Mesothelial cell of epicardium (in vitro differentiated cells): ENCODE results near the gene NUP85. TPM values are rescaled to one million over a fixed set of nuclear protein-coding genes. Genes with fewer than 3 reads are reported as not detected.
A peak's percentile ranks its signal among the peaks of the same experiment; 100 is the strongest.
"Not testable (repeated sequence)": the region's sequence is repeated elsewhere in the genome, so short reads cannot be mapped to it uniquely, and the experiment has no call there.

Source experiments
- DNase-seq, 2 experiments: peaks; one replicate each; pipeline ENCODE4 v3.0.0; 2021; ENCODE audit warnings: low spot score in 2 of 2; ENCODE audit not compliant: unreplicated experiment in 2 of 2
- H3K27ac Mint-ChIP-seq: 2 replicates; pipeline ENCODE4 v1.8.0; 2021; ENCODE audit warnings: mixed read lengths
- H3K27me3 Mint-ChIP-seq: 2 replicates; pipeline ENCODE4 v1.8.0; 2021; ENCODE audit warnings: low read depth, mixed read lengths
- H3K36me3 Mint-ChIP-seq: 2 replicates; pipeline ENCODE4 v1.8.0; 2021; ENCODE audit warnings: mixed read lengths
- H3K4me1 Mint-ChIP-seq: 2 replicates; pipeline ENCODE4 v1.8.0; 2021; ENCODE audit warnings: mixed read lengths
- H3K4me3 Mint-ChIP-seq: 2 replicates; pipeline ENCODE4 v1.8.0; 2021; ENCODE audit warnings: mild to moderate bottlenecking, moderate library complexity, mixed read lengths
- H3K9me3 Mint-ChIP-seq: 2 replicates; pipeline ENCODE4 v1.8.0; 2021; ENCODE audit warnings: mixed read lengths
- total RNA-seq: library from RNA; stranded (reverse); gene quantifications from 3 replicates; pipeline ENCODE4 v1.2.1, GENCODE V29; 2021
- TF ChIP-seq, protein P1 (sequence below): fragments of 200-600 bp; sonication (generic); IDR thresholded peaks from one replicate; pipeline ENCODE4 v1.5.0; 2021; ENCODE audit warnings: antibody characterized with exemption; ENCODE audit not compliant: unreplicated experiment

The NUP85 gene, protein sequence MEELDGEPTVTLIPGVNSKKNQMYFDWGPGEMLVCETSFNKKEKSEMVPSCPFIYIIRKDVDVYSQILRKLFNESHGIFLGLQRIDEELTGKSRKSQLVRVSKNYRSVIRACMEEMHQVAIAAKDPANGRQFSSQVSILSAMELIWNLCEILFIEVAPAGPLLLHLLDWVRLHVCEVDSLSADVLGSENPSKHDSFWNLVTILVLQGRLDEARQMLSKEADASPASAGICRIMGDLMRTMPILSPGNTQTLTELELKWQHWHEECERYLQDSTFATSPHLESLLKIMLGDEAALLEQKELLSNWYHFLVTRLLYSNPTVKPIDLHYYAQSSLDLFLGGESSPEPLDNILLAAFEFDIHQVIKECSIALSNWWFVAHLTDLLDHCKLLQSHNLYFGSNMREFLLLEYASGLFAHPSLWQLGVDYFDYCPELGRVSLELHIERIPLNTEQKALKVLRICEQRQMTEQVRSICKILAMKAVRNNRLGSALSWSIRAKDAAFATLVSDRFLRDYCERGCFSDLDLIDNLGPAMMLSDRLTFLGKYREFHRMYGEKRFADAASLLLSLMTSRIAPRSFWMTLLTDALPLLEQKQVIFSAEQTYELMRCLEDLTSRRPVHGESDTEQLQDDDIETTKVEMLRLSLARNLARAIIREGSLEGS
- total RNA-seq = 69.6 to 79.7 TPM (median 71.9 TPM) in 3 replicates

DNA sequence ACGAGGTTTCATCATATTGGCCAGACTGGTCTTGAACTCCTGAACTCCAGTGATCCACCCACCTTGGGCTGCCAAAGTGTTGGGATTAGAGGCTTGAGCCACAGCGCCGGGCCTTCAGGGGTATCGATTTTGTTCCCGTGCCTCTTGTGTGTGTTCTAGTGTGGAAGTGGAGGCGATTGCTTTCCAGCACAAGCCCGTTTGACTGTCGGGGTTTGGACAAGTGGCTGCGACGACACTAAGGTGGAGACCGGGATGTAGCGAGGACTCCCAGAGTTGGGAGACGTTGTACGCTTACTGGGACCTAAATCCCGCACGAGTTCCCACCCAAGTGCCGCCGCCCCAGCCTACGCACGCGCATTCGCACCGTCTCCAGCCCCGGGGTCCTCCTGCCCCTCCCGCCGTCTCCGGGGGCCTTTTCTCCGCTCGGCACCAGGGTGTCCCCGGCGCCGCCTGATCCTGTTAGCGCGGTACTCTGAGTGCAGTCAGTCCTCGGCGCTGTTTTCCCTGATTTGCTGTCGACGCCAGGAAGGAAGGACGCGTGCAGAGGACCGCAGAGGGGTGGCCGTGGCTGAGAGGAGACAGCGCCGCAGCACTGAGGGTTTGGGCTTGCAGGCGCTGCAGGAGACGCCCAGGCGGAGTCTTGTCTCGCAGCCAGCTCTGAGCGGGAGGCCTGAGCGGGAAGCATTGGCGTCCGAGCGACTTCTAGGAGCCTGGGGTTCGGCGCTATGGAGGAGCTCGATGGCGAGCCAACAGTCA is at the start of gene NUP85:
TSS of gene NUP85 (plus strand) at position 643 of the 756 bp plus-strand sequence. CDS start at position 726, 83 bp downstream.
- Mint-ChIP-seq H3K4me3 (peak within 1 kb of the TSS; percentile 96), H3K9me3 (no peaks in the 10 kb centered on the region), H3K27ac (peak within 1 kb of the TSS; percentile 100), H3K4me1 (peaks cover 12% of the 10 kb centered on the region), H3K27me3 (no peaks in the 10 kb centered on the region), H3K36me3 (peaks cover 6% of the 10 kb centered on the region)
- TF ChIP-seq, protein P1, sequence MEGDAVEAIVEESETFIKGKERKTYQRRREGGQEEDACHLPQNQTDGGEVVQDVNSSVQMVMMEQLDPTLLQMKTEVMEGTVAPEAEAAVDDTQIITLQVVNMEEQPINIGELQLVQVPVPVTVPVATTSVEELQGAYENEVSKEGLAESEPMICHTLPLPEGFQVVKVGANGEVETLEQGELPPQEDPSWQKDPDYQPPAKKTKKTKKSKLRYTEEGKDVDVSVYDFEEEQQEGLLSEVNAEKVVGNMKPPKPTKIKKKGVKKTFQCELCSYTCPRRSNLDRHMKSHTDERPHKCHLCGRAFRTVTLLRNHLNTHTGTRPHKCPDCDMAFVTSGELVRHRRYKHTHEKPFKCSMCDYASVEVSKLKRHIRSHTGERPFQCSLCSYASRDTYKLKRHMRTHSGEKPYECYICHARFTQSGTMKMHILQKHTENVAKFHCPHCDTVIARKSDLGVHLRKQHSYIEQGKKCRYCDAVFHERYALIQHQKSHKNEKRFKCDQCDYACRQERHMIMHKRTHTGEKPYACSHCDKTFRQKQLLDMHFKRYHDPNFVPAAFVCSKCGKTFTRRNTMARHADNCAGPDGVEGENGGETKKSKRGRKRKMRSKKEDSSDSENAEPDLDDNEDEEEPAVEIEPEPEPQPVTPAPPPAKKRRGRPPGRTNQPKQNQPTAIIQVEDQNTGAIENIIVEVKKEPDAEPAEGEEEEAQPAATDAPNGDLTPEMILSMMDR = no peak
- peak; percentile 85 to 97 for DNase-seq

DNA sequence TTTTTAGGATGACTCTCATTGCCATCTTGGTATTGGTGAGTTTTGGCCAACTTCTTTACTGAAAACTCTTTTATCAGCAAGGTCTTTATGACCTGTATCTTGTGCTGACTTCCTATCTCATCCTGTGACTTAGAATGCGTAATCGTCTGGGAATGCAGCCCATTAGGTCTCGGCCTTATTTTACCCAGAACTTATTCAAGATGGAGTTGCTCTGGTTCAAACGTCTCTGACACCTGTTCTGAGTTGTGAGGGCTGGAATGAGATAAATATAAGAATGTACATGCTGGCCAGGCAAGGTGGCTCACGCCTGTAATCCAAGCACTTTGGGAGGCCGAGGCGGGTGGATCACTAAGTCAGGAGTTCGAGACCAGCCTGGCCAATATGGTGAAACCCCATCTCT is 47.0 kb upstream of the NUP85 start:
- not testable (repeated sequence) for H3K27ac Mint-ChIP-seq, H3K9me3 Mint-ChIP-seq, H3K27me3 Mint-ChIP-seq, DNase-seq, H3K4me3 Mint-ChIP-seq, H3K4me1 Mint-ChIP-seq, H3K36me3 Mint-ChIP-seq

DNA sequence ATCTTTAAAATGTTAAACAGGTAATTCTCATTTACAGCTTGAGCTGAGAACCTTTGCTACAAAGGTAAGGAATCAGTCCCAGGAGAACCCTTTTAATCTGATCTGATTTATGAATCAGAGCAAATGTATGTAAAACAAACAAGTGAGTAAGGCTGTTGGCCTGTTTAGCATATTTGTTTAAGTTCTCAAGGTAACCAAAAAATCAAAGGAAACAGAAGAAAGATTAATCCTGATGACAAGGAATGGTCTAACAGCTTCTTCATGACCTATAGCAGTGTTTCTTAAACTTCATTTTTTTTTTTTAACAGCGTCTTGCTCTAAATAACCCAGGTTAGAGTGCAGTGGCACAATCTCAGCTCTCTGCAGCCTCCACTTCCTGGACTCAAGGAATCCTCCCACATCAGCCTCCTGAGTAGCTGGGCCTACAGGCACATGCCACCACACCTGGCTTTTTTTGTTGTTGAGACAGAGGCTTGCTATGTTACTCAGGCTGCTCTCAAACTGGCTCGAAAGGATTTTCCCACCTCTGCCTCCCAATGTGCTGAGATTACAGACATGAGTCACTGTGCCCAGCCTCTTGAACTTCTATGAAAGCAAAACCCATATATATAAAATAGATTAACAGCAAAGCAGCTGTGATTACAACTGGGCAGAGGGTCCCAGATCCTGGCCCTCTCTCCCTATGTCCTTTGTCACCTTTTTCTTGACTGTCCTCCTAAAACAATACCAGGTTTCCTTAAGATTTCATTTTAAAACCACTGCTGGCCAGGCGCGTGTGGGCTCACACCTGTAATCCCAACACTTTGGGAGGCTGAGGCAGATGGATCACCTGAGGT is 46.1 kb upstream of the NUP85 start:
- peaks cover 8% of the 10 kb centered on the region for H3K4me1 Mint-ChIP-seq
- no peaks in the 10 kb centered on the region for H3K9me3 Mint-ChIP-seq
- DNase-seq = no peak
- peaks cover 8% of the 10 kb centered on the region for H3K36me3 Mint-ChIP-seq
- TF ChIP-seq, protein P1 = no peak
- no peak overlapping the region for H3K4me3 Mint-ChIP-seq
- no peaks in the 10 kb centered on the region for H3K27me3 Mint-ChIP-seq
- no peak overlapping the region for H3K27ac Mint-ChIP-seq

DNA sequence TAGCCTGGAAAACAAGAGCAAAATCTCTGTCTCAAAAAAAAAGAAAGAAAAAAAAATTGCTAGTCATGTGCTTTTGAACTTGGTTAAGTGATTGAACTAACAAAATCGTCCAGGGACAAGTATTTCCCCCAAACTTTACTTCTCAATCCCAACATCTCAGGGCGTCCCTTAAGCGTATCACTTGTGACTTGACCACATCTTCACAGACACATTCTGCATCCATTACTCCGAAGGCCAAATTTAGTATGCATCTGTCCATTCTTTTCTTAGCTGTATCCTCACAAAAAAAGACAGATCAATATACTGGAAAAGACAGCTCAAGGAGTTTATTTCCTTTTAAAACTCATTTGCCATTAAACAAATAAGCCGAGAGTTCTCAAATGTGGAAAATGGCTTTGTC is 45.3 kb upstream of the NUP85 start:
- TF ChIP-seq, protein P1 = no peak
- no peak overlapping the region for H3K27ac Mint-ChIP-seq
- H3K9me3 Mint-ChIP-seq = no peaks in the 10 kb centered on the region
- H3K4me3 Mint-ChIP-seq = no peak overlapping the region
- H3K36me3 Mint-ChIP-seq = peaks cover 11% of the 10 kb centered on the region
- no peaks in the 10 kb centered on the region for H3K27me3 Mint-ChIP-seq
- no peak for DNase-seq
- H3K4me1 Mint-ChIP-seq = peaks cover 1% of the 10 kb centered on the region

DNA sequence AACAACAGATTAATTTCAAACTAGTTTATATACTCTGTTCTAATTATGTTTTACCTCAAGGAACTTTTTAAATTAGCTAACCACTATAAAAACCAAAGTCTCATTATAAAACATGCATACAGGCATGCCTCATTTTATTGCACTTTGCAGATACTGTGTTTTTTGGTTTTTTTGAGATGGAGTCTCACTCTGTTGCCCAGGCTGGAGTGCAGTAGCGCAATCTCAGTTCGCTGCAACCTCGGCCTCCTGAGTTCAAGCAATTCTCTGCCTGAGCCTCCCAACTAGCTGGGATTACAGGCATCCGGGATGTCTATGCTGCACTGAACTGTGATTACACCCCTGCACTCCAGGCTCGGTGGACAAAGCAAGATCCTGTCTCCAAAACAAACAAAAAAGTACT is 42.4 kb upstream of the NUP85 start:
- H3K36me3 Mint-ChIP-seq = peaks cover 18% of the 10 kb centered on the region
- TF ChIP-seq, protein P1 = no peak
- no peak overlapping the region for H3K27ac Mint-ChIP-seq
- no peak for DNase-seq
- no peaks in the 10 kb centered on the region for H3K27me3 Mint-ChIP-seq
- no peaks in the 10 kb centered on the region for H3K4me1 Mint-ChIP-seq
- H3K9me3 Mint-ChIP-seq = no peaks in the 10 kb centered on the region
- no peak overlapping the region for H3K4me3 Mint-ChIP-seq

DNA sequence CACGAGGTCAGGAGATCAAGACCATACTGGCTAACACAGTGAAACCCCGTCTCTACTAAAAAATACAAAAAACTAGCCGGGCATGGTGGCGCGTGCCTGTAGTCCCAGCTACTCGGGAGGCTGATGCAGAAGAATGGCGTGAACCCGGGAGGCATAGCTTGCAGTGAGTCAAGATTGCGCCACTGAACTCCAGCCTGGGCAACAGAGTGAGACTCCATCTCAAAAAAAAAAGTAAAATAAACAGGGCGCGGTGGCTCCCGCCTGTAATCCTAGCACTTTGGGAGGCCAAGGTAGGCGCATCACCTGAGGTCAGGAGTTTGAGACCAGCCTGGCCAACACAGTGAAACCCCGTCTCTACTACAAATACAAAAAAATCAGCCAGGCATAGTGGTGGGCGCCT is 40.9 kb upstream of the NUP85 start:
- not testable (repeated sequence) for H3K27me3 Mint-ChIP-seq, H3K27ac Mint-ChIP-seq, H3K9me3 Mint-ChIP-seq, H3K4me1 Mint-ChIP-seq, DNase-seq, H3K4me3 Mint-ChIP-seq
- peaks cover 18% of the 10 kb centered on the region for H3K36me3 Mint-ChIP-seq
